ENCODE measurements around the gene GSS.

Gene GSS

GRCh38 chr20:34965051-34965450, 9.4 kb upstream of the GSS start:
- TF ChIP-seq SPI1 (IDR thresholded peaks at IDR 0.05; ENCODE audit: borderline replicate concordance, low read depth) (no peak), POLR2AphosphoS5 (IDR thresholded peaks at IDR 0.05; ENCODE audit: low read depth) (no peak), CTCF (IDR thresholded peaks at IDR 0.05; ENCODE audit: insufficient read depth, low read length) (no peak), GABPA (IDR thresholded peaks at IDR 0.05; ENCODE audit: low read depth) (no peak)
- TF ChIP-seq, protein P1, sequence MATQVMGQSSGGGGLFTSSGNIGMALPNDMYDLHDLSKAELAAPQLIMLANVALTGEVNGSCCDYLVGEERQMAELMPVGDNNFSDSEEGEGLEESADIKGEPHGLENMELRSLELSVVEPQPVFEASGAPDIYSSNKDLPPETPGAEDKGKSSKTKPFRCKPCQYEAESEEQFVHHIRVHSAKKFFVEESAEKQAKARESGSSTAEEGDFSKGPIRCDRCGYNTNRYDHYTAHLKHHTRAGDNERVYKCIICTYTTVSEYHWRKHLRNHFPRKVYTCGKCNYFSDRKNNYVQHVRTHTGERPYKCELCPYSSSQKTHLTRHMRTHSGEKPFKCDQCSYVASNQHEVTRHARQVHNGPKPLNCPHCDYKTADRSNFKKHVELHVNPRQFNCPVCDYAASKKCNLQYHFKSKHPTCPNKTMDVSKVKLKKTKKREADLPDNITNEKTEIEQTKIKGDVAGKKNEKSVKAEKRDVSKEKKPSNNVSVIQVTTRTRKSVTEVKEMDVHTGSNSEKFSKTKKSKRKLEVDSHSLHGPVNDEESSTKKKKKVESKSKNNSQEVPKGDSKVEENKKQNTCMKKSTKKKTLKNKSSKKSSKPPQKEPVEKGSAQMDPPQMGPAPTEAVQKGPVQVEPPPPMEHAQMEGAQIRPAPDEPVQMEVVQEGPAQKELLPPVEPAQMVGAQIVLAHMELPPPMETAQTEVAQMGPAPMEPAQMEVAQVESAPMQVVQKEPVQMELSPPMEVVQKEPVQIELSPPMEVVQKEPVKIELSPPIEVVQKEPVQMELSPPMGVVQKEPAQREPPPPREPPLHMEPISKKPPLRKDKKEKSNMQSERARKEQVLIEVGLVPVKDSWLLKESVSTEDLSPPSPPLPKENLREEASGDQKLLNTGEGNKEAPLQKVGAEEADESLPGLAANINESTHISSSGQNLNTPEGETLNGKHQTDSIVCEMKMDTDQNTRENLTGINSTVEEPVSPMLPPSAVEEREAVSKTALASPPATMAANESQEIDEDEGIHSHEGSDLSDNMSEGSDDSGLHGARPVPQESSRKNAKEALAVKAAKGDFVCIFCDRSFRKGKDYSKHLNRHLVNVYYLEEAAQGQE (IDR thresholded peaks at IDR 0.05; ENCODE audit: insufficient replicate concordance, low read depth), result no peak
- DNase-seq (ENCODE audit: low read depth in 1 of 2, low spot score in 1 of 2), result no peak
- H3K4me3 ChIP-seq (replicated peaks; ENCODE audit: insufficient read depth, low read length), result no peak overlapping the region
- H3K27ac ChIP-seq (replicated peaks), result no peak overlapping the region
- H3K27me3 ChIP-seq (ENCODE audit: insufficient read depth, poor library complexity, severe bottlenecking), result no peaks in the 10 kb centered on the region

DNA sequence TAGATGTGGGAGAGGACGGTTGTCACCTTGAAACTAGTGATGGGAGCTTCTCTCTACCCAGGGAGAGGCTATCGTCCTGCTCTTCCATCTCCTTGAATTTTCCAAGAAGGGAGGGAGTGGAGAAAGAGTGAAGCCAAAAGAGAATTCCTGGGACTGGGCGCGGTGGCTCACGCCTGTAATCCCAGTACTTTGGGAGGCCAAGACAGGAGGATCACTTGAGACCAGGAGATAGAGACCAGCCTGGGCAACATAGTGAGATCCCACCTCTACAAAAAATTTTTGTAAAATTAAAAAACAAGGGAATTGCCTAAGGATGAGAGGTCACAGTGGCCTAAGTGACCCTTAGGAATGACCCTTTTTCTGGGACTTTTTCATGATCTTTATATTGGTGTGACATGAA, 8.9 kb upstream of the GSS start:
- no peak for DNase-seq (ENCODE audit: low read depth in 1 of 2, low spot score in 1 of 2)
- Histone ChIP-seq H3K27me3 (ENCODE audit: insufficient read depth, poor library complexity, severe bottlenecking) (no peaks in the 10 kb centered on the region), H3K27ac (replicated peaks) (no peak overlapping the region), H3K4me3 (replicated peaks; ENCODE audit: insufficient read depth, low read length) (no peak overlapping the region)
- TF ChIP-seq CTCF (IDR thresholded peaks at IDR 0.05; ENCODE audit: insufficient read depth, low read length), result no peak
- no peak for TF ChIP-seq GABPA (IDR thresholded peaks at IDR 0.05; ENCODE audit: low read depth)
- TF ChIP-seq POLR2AphosphoS5 (IDR thresholded peaks at IDR 0.05; ENCODE audit: low read depth), result no peak
- TF ChIP-seq SPI1 (IDR thresholded peaks at IDR 0.05; ENCODE audit: borderline replicate concordance, low read depth), result no peak
- TF ChIP-seq, protein P1 (IDR thresholded peaks at IDR 0.05; ENCODE audit: insufficient replicate concordance, low read depth), result no peak

- Histone ChIP-seq H3K27me3 (ENCODE audit: insufficient read depth, poor library complexity, severe bottlenecking) (no peaks in the 10 kb centered on the region), H3K4me3 (replicated peaks; ENCODE audit: insufficient read depth, low read length) (no peak overlapping the region), H3K27ac (replicated peaks) (no peak overlapping the region)
- TF ChIP-seq, protein P1 (IDR thresholded peaks at IDR 0.05; ENCODE audit: insufficient replicate concordance, low read depth), result no peak
- TF ChIP-seq SPI1 (IDR thresholded peaks at IDR 0.05; ENCODE audit: borderline replicate concordance, low read depth) (no peak), GABPA (IDR thresholded peaks at IDR 0.05; ENCODE audit: low read depth) (no peak)
- no peak for DNase-seq (ENCODE audit: low read depth in 1 of 2, low spot score in 1 of 2)
Measured at GRCh38 chr20:34956751-34957472, 1.3 kb upstream of the GSS start.
